HCT116 (cell line): Measurements from ENCODE around the gene MIER2. TPM values are rescaled to one million over a fixed set of nuclear protein-coding genes. Genes with fewer than 3 reads are reported as not detected.

Experiments used
- ATAC-seq: fragments of 200-7000 bp; cut with Tn5 transposase; 2 replicates; pipeline ENCODE4 v1.9.1; 2020; ENCODE audit warnings: mild to moderate bottlenecking, moderate library complexity
- BruUV-seq: library from RNA; stranded (reverse); fragments of 400-500 nt; replicated peaks from 2 replicates; lab custom pipeline; 2021; lab: Mats Ljungman, UMichigan
- CTCF ChIA-PET: fragments of 300-600 bp; sonication (Branson Sonifier 250); formaldehyde crosslinking; loops from one replicate; lab custom pipeline; 2021; ENCODE audit warnings: antibody characterized with exemption; lab: Charles Lee
- POLR2A ChIA-PET: fragments of 300-600, 350-600 bp; sonication (Branson Sonifier 250); formaldehyde crosslinking; loops from one replicate; lab custom pipeline; 2021; ENCODE audit warnings: antibody characterized with exemption; lab: Charles Lee
- RAD21 ChIA-PET, 2 experiments: fragments of 300-600 bp; sonication (Branson Sonifier 250); formaldehyde crosslinking; loops; one replicate each; lab custom pipeline; 2023; ENCODE audit warnings: low total read pairs in 2 of 2; ENCODE audit not compliant: uncharacterized antibody in 2 of 2, unreplicated experiment in 2 of 2, low non-redundant PET in 1 of 2; lab: Charles Lee
- DNase-seq: peaks from one replicate; pipeline ENCODE4 v3.0.0-alpha.2; 2010; ENCODE audit warnings: low read depth, low spot score
- H2AFZ ChIP-seq: fragments of 200-600 bp; shearing (Covaris generic), sonication (generic); 2 replicates; pipeline ENCODE4 v1.6.1; 2017; ENCODE audit warnings: low read depth, mixed run types, mixed read lengths, antibody characterized with exemption, low read length; ENCODE audit not compliant: poor library complexity, severe bottlenecking
- H3K27ac ChIP-seq: 2 replicates; pipeline ENCODE4 v1.5.1; 2012; ENCODE audit warnings: low read depth, low read length
- H3K27me3 ChIP-seq: fragments of 200-600 bp; sonication (generic); 2 replicates; pipeline ENCODE4 v1.6.1; 2016; ENCODE audit warnings: mixed run types, low read length, mixed read lengths; ENCODE audit not compliant: insufficient read depth
- H3K36me3 ChIP-seq, 2 experiments: fragments of 200-500 bp in 1 of 2; fragments of 200-600 bp in 1 of 2; sonication (Bioruptor generic) in 1 of 2; sonication (generic) in 1 of 2; 2 replicates each; pipeline versions ENCODE4 v1.5.1 to v1.6.1; 2014 to 2016; ENCODE audit warnings: low read length in 2 of 2, inconsistent platforms in 1 of 2, mixed read lengths in 1 of 2, mixed run types in 1 of 2; ENCODE audit not compliant: insufficient read depth in 2 of 2, control insufficient read depth in 1 of 2
- H3K4me1 ChIP-seq, 2 experiments: fragments of 200-600 bp in 1 of 2; sonication (generic) in 1 of 2; 2 replicates each; pipeline versions ENCODE4 v1.5.1 to v1.6.1; 2012 to 2017; ENCODE audit warnings: low read length in 2 of 2, inconsistent platforms in 1 of 2, mild to moderate bottlenecking in 1 of 2, mixed read lengths in 1 of 2, mixed run types in 1 of 2, moderate library complexity in 1 of 2; ENCODE audit not compliant: insufficient read depth in 2 of 2, control insufficient read depth in 1 of 2
- H3K4me2 ChIP-seq: fragments of 200-600 bp; sonication (generic); 2 replicates; pipeline ENCODE4 v1.6.1; 2017; ENCODE audit warnings: mixed run types, low read length, mixed read lengths
- H3K4me3 ChIP-seq, 2 experiments: fragments of 200-600 bp in 1 of 2; sonication (generic) in 1 of 2; replicated peaks in 1 of 2; 2 replicates each; pipeline ENCODE4 v1.5.1; 2011 to 2016; ENCODE audit warnings: low read length in 2 of 2, control low read depth in 1 of 2, low read depth in 1 of 2, mild to moderate bottlenecking in 1 of 2, mixed read lengths in 1 of 2, mixed run types in 1 of 2
- H3K79me2 ChIP-seq: fragments of 200-600 bp; sonication (generic); 2 replicates; pipeline ENCODE4 v1.6.1; 2017; ENCODE audit warnings: mild to moderate bottlenecking, mixed run types, low read length, moderate library complexity, mixed read lengths; ENCODE audit not compliant: insufficient read depth
- H3K9ac ChIP-seq: fragments of 200-600 bp; sonication (generic); 2 replicates; pipeline ENCODE4 v1.6.1; 2016; ENCODE audit warnings: low read length, mixed read lengths
- H3K9me2 ChIP-seq: fragments of 200-600 bp; sonication (generic), shearing (Covaris generic); 2 replicates; pipeline ENCODE4 v1.6.1; 2017; ENCODE audit warnings: mixed run types, mild to moderate bottlenecking, moderate library complexity; ENCODE audit not compliant: insufficient read depth
- H3K9me3 ChIP-seq, 2 experiments: fragments of 200-500 bp in 1 of 2; fragments of 200-600 bp in 1 of 2; sonication (Bioruptor generic) in 1 of 2; sonication (generic) in 1 of 2; 2 replicates each; pipeline ENCODE4 v1.6.1; 2014 to 2017; ENCODE audit warnings: low read length in 2 of 2, mixed read lengths in 2 of 2, inconsistent platforms in 1 of 2, low read depth in 1 of 2, mild to moderate bottlenecking in 1 of 2, mixed run types in 1 of 2, moderate library complexity in 1 of 2; ENCODE audit not compliant: control insufficient read depth in 1 of 2, insufficient read depth in 1 of 2
- H4K20me1 ChIP-seq: fragments of 200-600 bp; sonication (generic), shearing (Covaris generic); 2 replicates; pipeline ENCODE4 v1.6.1; 2017; ENCODE audit warnings: mixed run types, mild to moderate bottlenecking, moderate library complexity; ENCODE audit not compliant: insufficient read depth
- CBX3 ChIP-seq: IDR thresholded peaks from 2 replicates; pipeline ENCODE4 v1.6.1; 2012; ENCODE audit warnings: low read depth
- CTCF ChIP-seq, 3 experiments: fragments of 200-600 bp in 1 of 3; sonication (generic) in 1 of 3; IDR thresholded peaks in 2 of 3; conservative IDR thresholded peaks in 1 of 3; 2 replicates each; pipeline ENCODE4 v1.5.1; 2012 to 2017; ENCODE audit warnings: low read depth in 2 of 3, low read length in 2 of 3, antibody characterized with exemption in 1 of 3, borderline replicate concordance in 1 of 3, control low read depth in 1 of 3, mild to moderate bottlenecking in 1 of 3, mixed read lengths in 1 of 3, mixed run types in 1 of 3, moderate library complexity in 1 of 3; ENCODE audit not compliant: insufficient read depth in 1 of 3
- EZH2phosphoT487 ChIP-seq: fragments of 200-600 bp; IDR thresholded peaks from 2 replicates; pipeline ENCODE4 v1.6.1; 2018; ENCODE audit warnings: antibody characterized with exemption, borderline replicate concordance
- JUND ChIP-seq: IDR thresholded peaks from 2 replicates; pipeline ENCODE4 v1.6.1; 2012
- POLR2AphosphoS5 ChIP-seq: IDR thresholded peaks from 2 replicates; pipeline ENCODE4 v1.6.1; 2011; ENCODE audit warnings: mild to moderate bottlenecking, low read depth, low read length, moderate library complexity
- REST ChIP-seq: IDR thresholded peaks from 2 replicates; pipeline ENCODE4 v1.6.1; 2012; ENCODE audit warnings: low read depth
- SRF ChIP-seq: IDR thresholded peaks from 2 replicates; pipeline ENCODE4 v1.6.1; 2012; ENCODE audit warnings: low read depth
- TCF7L2 ChIP-seq: IDR thresholded peaks from 2 replicates; pipeline ENCODE4 v1.7.0; 2011; ENCODE audit warnings: borderline replicate concordance, inconsistent platforms; ENCODE audit not compliant: insufficient read depth, insufficient read length; ENCODE audit errors: extremely low read depth
- ZBTB33 ChIP-seq: IDR thresholded peaks from 2 replicates; pipeline ENCODE4 v1.6.1; 2011; ENCODE audit warnings: mild to moderate bottlenecking, low read length, moderate library complexity; ENCODE audit not compliant: insufficient replicate concordance; ENCODE audit errors: extremely low read depth
- intact Hi-C: fragments of 100-400 bp; cut with micrococcal nuclease; formaldehyde crosslinking; loops from 2 replicates; pipeline ENCODE4 v1.10.0; 2022
- total RNA-seq: library from RNA; stranded (reverse); gene quantifications from one replicate; pipeline ENCODE4 v1.2.1, GENCODE V29; 2021; ENCODE audit not compliant: unreplicated experiment
- TF ChIP-seq, protein P1 (sequence below): IDR thresholded peaks from 2 replicates; pipeline ENCODE4 v1.6.1; 2012
- TF ChIP-seq, protein P2 (sequence below): IDR thresholded peaks from 2 replicates; pipeline ENCODE4 v1.6.1; 2012

Gene MIER2
- total RNA-seq, 1 experiment from 2014 or later: 41.5 TPM

DNA sequence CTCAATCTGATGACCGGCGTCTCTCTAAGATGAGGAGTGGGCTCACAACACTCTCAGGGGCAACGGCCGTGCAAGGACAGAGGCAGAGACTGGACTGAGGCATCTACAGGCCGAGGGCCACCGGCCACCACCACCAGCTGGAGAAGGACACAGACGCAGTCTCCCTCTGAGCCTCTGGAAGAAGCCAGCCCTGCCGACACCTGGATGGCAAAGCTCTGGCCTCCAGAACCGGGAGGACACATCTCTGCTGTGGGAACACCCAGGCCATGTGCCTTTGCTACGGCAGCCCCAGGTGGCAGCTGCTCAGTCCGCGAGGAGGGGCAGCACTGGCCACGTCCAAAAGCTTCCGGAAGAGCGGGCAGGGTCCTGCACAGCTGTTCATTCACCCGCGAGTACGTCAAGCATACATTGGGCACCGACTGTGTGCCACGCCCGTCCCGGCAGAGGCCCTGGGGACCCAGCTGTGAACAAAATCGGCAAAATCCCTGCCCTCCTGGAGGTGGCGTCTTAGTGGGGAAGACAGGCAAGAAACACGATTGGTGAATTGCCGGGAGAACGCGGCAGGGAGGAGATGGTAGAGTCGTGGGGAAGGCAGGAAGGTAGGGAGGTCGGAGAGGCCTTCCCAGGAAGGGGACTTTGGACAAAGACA, 47.3 kb upstream of the MIER2 start:
- Histone ChIP-seq H3K79me2 (no peaks in the 10 kb centered on the region), H3K36me3 (no peaks in the 10 kb centered on the region)
- ATAC-seq: no peak
- RAD21 ChIA-PET: no interaction called here
- no peak for DNase-seq
- TF ChIP-seq, protein P1, sequence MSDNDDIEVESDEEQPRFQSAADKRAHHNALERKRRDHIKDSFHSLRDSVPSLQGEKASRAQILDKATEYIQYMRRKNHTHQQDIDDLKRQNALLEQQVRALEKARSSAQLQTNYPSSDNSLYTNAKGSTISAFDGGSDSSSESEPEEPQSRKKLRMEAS: no peak
- TF ChIP-seq ZBTB33 (no peak), TCF7L2 (no peak), SRF (no peak), CBX3 (no peak), EZH2phosphoT487 (no peak), REST (no peak), POLR2AphosphoS5 (no peak), CTCF (IDR thresholded peaks at IDR 0.05 in 2 of 3, conservative IDR thresholded peaks at IDR 0.05 in 1 of 3; ENCODE audit: borderline replicate concordance in 1 of 3, insufficient read depth in 1 of 3, low read depth in 2 of 3, low read length in 2 of 3) (no peak), JUND (no peak)
- TF ChIP-seq, protein P2, sequence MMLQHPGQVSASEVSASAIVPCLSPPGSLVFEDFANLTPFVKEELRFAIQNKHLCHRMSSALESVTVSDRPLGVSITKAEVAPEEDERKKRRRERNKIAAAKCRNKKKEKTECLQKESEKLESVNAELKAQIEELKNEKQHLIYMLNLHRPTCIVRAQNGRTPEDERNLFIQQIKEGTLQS: no peak
- TF ChIP-seq, all 23 proteins: peak for 0
- peaks cover 0 to 9% of the 10 kb centered on the region in 2 experiments; a peak in 1 of 4 replicates for H3K9me3 ChIP-seq
- H3K9ac ChIP-seq: no peak overlapping the region
- H3K9me2 ChIP-seq: no peaks in the 10 kb centered on the region
- ChIA-PET CTCF (no interaction called here), POLR2A (no interaction called here)
- H3K4me1 ChIP-seq: no peaks in the 10 kb centered on the region
- H3K4me3 ChIP-seq: no peak overlapping the region
- H3K27ac ChIP-seq: no peak overlapping the region
- no peak overlapping the region for H2AFZ ChIP-seq
- H3K4me2 ChIP-seq: no peak overlapping the region
- no TSS peak for BruUV-seq
- intact Hi-C loops: no loop called here
- no peaks in the 10 kb centered on the region for H4K20me1 ChIP-seq
- no peaks in the 10 kb centered on the region for H3K27me3 ChIP-seq
